Fibroblast of lung (primary cell): Measurements from ENCODE around the gene APBB1. TPM values are rescaled to one million over a fixed set of nuclear protein-coding genes. Genes with fewer than 3 reads are reported as not detected.
A peak's percentile ranks its signal among the peaks of the same experiment; 100 is the strongest.

Experiments
- DNase-seq, 2 donors: peaks; one replicate each; pipeline versions ENCODE4 v3.0.0 to v3.0.0-alpha.2; 2010; ENCODE audit warnings: low read depth in 2 of 2
- H2AFZ ChIP-seq: 2 replicates; pipeline ENCODE4 v1.5.1; 2012; ENCODE audit warnings: low read length, control low read depth, inconsistent platforms
- H3K27ac ChIP-seq: 2 replicates; pipeline ENCODE4 v1.5.1; 2011; ENCODE audit warnings: low read length, control low read depth; ENCODE audit not compliant: insufficient read depth
- H3K27me3 ChIP-seq: 2 replicates; pipeline ENCODE4 v1.5.1; 2011; ENCODE audit warnings: mild to moderate bottlenecking, low read length; ENCODE audit not compliant: control insufficient read depth, insufficient read depth
- H3K36me3 ChIP-seq: 2 replicates; pipeline ENCODE4 v1.5.1; 2011; ENCODE audit warnings: low read length; ENCODE audit not compliant: control insufficient read depth, insufficient read depth
- H3K4me1 ChIP-seq: 2 replicates; pipeline ENCODE4 v1.5.1; 2011; ENCODE audit warnings: low read length; ENCODE audit not compliant: control insufficient read depth, insufficient read depth; ENCODE audit errors: extremely low read depth
- H3K4me2 ChIP-seq: 2 replicates; pipeline ENCODE4 v1.5.1; 2011; ENCODE audit warnings: low read length, control low read depth; ENCODE audit not compliant: insufficient read depth; ENCODE audit errors: extremely low read depth
- H3K4me3 ChIP-seq, 4 experiments: fragments of 200-600 bp in 1 of 4; sonication (generic) in 1 of 4; replicated peaks in 1 of 4; 2 replicates each; pipeline ENCODE4 v1.5.1; 2011 to 2016; ENCODE audit warnings: low read length in 4 of 4, low read depth in 3 of 4, mild to moderate bottlenecking in 3 of 4, control low read depth in 2 of 4, inconsistent platforms in 1 of 4, mixed read lengths in 1 of 4; ENCODE audit not compliant: insufficient read depth in 1 of 4; ENCODE audit errors: control extremely low read depth in 1 of 4
- H3K79me2 ChIP-seq: 2 replicates; pipeline ENCODE4 v1.5.1; 2012; ENCODE audit warnings: mild to moderate bottlenecking, low read length, inconsistent platforms; ENCODE audit not compliant: control insufficient read depth, insufficient read depth
- H3K9ac ChIP-seq: 2 replicates; pipeline ENCODE4 v1.5.1; 2011; ENCODE audit warnings: mild to moderate bottlenecking, low read length, control low read depth; ENCODE audit not compliant: insufficient read depth
- H3K9me3 ChIP-seq: 2 replicates; pipeline ENCODE4 v1.5.1; 2012; ENCODE audit warnings: low read depth, low read length; ENCODE audit not compliant: control insufficient read depth, insufficient read depth
- H4K20me1 ChIP-seq: 2 replicates; pipeline ENCODE4 v1.5.1; 2011; ENCODE audit warnings: low read length; ENCODE audit not compliant: control insufficient read depth, insufficient read depth; ENCODE audit errors: extremely low read depth
- EZH2 ChIP-seq: IDR thresholded peaks from 2 replicates; pipeline ENCODE4 v1.5.1; 2012; ENCODE audit warnings: low read length, control low read depth, mild to moderate bottlenecking; ENCODE audit errors: missing control alignments
- polyA plus RNA-seq, 2 donors: library from polyadenylated mRNA; depleted of rRNA in 1 of 2; stranded (reverse) in 1 of 2; unstranded in 1 of 2; fragments of >200 nt; gene quantifications; 2 replicates each; pipeline ENCODE4 v1.2.1, GENCODE V29; 2011 to 2012; ENCODE audit warnings: missing spikeins in 1 of 2
- total RNA-seq: library from RNA; depleted of rRNA; stranded (reverse); fragments of >200 nt; gene quantifications from 2 replicates; pipeline ENCODE4 v1.2.1, GENCODE V29; 2014
- TF ChIP-seq, protein P1 (sequence below), 2 donors: IDR thresholded peaks in 1 of 2; conservative IDR thresholded peaks in 1 of 2; 1 replicate in 1 of 2; 2 replicates in 1 of 2; pipeline ENCODE4 v1.5.1; 2011 to 2012; ENCODE audit warnings: low read length in 2 of 2, control low read depth in 1 of 2, inconsistent platforms in 1 of 2, low read depth in 1 of 2, mild to moderate bottlenecking in 1 of 2

Gene APBB1
- total and polyA plus RNA-seq, 2 donors (not counting 1 experiment from before 2014, with no cell fraction given), result 33.5 to 73.7 TPM

DNA sequence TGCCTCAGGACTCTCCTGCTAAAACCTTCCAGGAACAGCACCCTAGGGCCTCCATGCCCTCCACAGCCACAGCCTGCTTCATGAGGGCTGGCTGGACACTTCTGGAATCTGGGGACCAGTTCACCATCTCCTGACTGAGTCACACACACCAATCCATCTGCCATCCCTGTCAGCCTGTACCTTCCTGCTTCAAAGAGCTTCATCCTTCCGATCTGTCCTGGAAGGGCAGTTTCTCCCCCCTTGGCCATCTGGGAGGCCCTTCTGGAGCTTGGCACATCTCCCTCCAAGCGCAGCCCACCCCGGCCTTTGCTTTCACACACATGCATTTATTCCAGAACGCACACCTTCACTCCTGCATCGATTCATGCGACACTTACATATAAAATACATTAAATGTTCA, 13.0 kb downstream of the APBB1 start:
- no peak for TF ChIP-seq EZH2
- TF ChIP-seq, protein P1, sequence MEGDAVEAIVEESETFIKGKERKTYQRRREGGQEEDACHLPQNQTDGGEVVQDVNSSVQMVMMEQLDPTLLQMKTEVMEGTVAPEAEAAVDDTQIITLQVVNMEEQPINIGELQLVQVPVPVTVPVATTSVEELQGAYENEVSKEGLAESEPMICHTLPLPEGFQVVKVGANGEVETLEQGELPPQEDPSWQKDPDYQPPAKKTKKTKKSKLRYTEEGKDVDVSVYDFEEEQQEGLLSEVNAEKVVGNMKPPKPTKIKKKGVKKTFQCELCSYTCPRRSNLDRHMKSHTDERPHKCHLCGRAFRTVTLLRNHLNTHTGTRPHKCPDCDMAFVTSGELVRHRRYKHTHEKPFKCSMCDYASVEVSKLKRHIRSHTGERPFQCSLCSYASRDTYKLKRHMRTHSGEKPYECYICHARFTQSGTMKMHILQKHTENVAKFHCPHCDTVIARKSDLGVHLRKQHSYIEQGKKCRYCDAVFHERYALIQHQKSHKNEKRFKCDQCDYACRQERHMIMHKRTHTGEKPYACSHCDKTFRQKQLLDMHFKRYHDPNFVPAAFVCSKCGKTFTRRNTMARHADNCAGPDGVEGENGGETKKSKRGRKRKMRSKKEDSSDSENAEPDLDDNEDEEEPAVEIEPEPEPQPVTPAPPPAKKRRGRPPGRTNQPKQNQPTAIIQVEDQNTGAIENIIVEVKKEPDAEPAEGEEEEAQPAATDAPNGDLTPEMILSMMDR (conservative IDR thresholded peaks at IDR 0.05 in 1 of 2, IDR thresholded peaks at IDR 0.05 in 1 of 2; ENCODE audit: low read depth in 1 of 2, low read length in 2 of 2), result no peak
- DNase-seq, result no peak

DNA sequence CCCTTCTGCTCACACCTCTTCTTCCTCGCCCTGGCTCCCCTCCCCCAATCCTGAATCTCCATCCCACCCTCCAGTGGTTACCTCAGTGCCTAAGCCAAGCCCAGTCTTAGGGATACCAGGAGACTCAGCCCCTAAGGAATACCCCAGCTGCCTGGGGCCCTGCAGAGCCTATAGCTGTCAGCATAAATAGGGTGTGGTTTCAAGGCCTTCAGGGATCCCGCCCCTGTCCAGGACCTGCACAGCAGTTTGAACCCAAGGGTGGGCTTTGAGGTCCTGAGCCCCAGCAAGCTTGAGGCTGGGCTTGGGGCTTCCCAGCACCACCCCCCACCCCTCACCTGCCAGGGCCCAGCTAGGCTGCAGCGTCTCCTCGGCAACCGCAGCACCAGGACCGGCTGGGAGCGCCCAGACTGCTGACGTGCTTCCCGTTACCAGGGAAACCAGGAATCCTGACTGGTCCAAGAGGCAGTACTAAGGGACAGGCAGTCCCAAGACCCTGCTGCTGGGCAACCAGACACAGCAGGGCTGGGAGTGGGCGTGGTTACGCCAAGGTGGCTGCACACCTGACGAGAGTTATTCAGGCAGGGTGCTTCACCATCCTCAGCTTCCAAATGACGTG, 13.7 kb downstream of the APBB1 start:
- no peak overlapping the region for H3K4me2 ChIP-seq
- H3K36me3 ChIP-seq, result peaks cover 10% of the 10 kb centered on the region
- H3K4me3 ChIP-seq, result no peak overlapping the region
- H3K9me3 ChIP-seq, result no peaks in the 10 kb centered on the region
- peak in 1 of 2 donors; percentile 30 for DNase-seq
- H3K27ac ChIP-seq, result no peak overlapping the region
- H3K9ac ChIP-seq, result no peak overlapping the region
- no peaks in the 10 kb centered on the region for H3K4me1 ChIP-seq
- no peak overlapping the region for H2AFZ ChIP-seq
- TF ChIP-seq, protein P1 (conservative IDR thresholded peaks at IDR 0.05 in 1 of 2, IDR thresholded peaks at IDR 0.05 in 1 of 2; ENCODE audit: low read depth in 1 of 2, low read length in 2 of 2), result no peak
- TF ChIP-seq EZH2, result no peak
- H4K20me1 ChIP-seq, result no peaks in the 10 kb centered on the region
- H3K79me2 ChIP-seq, result no peaks in the 10 kb centered on the region
- H3K27me3 ChIP-seq, result no peaks in the 10 kb centered on the region

More for the DNA sequence above, 13.0 kb downstream of the APBB1 start:
- H3K27ac ChIP-seq, result no peak overlapping the region
- no peaks in the 10 kb centered on the region for H4K20me1 ChIP-seq
- no peak overlapping the region for H2AFZ ChIP-seq
- no peak overlapping the region for H3K4me2 ChIP-seq
- H3K36me3 ChIP-seq, result peaks cover 8% of the 10 kb centered on the region
- H3K4me3 ChIP-seq, result no peak overlapping the region
- H3K79me2 ChIP-seq, result no peaks in the 10 kb centered on the region
- H3K9ac ChIP-seq, result no peak overlapping the region
- no peaks in the 10 kb centered on the region for H3K4me1 ChIP-seq
- no peaks in the 10 kb centered on the region for H3K9me3 ChIP-seq
- H3K27me3 ChIP-seq, result no peaks in the 10 kb centered on the region

DNA sequence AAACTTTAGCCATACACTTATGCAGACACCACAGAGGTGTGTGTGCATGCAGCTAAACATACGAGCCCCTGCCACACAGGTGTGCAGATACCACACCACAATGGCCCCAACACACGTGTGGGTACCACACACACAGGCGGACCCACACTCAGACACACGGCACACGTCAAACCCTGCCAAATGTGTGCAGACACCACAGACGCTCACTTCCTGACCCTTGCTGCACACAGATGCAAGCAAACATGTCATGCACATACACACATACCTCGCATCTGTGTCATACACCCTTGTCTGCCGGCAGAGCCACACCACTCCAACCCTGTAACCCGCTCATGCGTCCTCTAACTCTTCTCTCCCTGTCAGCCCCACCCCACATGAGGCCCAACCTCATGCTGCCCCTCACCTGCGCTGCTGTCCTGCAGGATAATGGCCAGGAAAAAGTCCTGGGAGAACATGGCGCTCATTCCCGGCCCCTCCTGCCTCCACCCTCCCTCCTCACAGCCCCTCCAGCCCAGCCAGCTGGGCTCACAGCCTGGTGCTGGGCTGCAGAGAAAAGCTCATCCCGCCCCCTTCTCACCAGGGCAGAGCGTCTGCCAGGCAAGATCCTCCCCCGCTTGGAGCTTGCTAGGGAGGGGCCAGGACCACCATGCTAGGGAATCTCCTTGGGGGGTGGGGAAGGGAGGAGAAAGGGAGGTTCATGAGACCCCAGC, 14.4 kb downstream of the APBB1 start:
- TF ChIP-seq, protein P1 (conservative IDR thresholded peaks at IDR 0.05 in 1 of 2, IDR thresholded peaks at IDR 0.05 in 1 of 2; ENCODE audit: low read depth in 1 of 2, low read length in 2 of 2), result no peak
- no peak for TF ChIP-seq EZH2
- no peaks in the 10 kb centered on the region for H3K4me1 ChIP-seq
- H2AFZ ChIP-seq, result no peak overlapping the region
- H3K4me2 ChIP-seq, result peak overlapping the region; percentile 13
- H3K9me3 ChIP-seq, result no peaks in the 10 kb centered on the region
- DNase-seq, result peak in 1 of 2 donors; percentile 52
- H4K20me1 ChIP-seq, result no peaks in the 10 kb centered on the region
- no peaks in the 10 kb centered on the region for H3K27me3 ChIP-seq
- no peak overlapping the region for H3K27ac ChIP-seq
- H3K36me3 ChIP-seq, result peaks cover 10% of the 10 kb centered on the region
- no peaks in the 10 kb centered on the region for H3K79me2 ChIP-seq
- no peak overlapping the region for H3K9ac ChIP-seq
- H3K4me3 ChIP-seq, result no peak overlapping the region
